NCI-H2107 treated with DMSO at 0.1 percent for 48 hours (cell line): Measurements from ENCODE around the gene MLLT1.

Source experiments
- DNase-seq: peaks from one replicate; lab custom pipeline; 2025; ENCODE audit not compliant: unreplicated experiment; lab: John Stamatoyannopoulos, UW

Gene MLLT1

GRCh38 chr19:6275170-6275744 lies 4.5 kb downstream of the MLLT1 start:
- DNase-seq: no peak

GRCh38 chr19:6274756-6275155 lies 5.0 kb downstream of the MLLT1 start:
- DNase-seq: no peak

- DNase-seq: no peak
Measured at GRCh38 chr19:6273701-6274601, 5.8 kb downstream of the MLLT1 start.

- peak; percentile 1 for DNase-seq
Measured at GRCh38 chr19:6272913-6273600, 6.7 kb downstream of the MLLT1 start.

GRCh38 chr19:6272411-6272791 lies 7.4 kb downstream of the MLLT1 start:
- DNase-seq: no peak

GRCh38 chr19:6271721-6272410 lies 7.9 kb downstream of the MLLT1 start:
- DNase-seq: no peak

GRCh38 chr19:6271251-6271650 lies 8.5 kb downstream of the MLLT1 start:
- DNase-seq: no peak

- no peak for DNase-seq
Measured at GRCh38 chr19:6270822-6271221, 9.0 kb downstream of the MLLT1 start.

- no peak for DNase-seq
Measured at GRCh38 chr19:6270076-6270745, 9.6 kb downstream of the MLLT1 start.

GRCh38 chr19:6269101-6269886 lies 10.5 kb downstream of the MLLT1 start:
- DNase-seq: no peak

GRCh38 chr19:6268382-6268771 lies 11.4 kb downstream of the MLLT1 start:
- no peak for DNase-seq

- no peak for DNase-seq
Measured at GRCh38 chr19:6267552-6268381, 12.0 kb downstream of the MLLT1 start.

GRCh38 chr19:6264803-6265202 lies 15.0 kb downstream of the MLLT1 start:
- DNase-seq: no peak

- no peak for DNase-seq
Measured at GRCh38 chr19:6263735-6264444, 15.9 kb downstream of the MLLT1 start.

- no peak for DNase-seq
Measured at GRCh38 chr19:6263306-6263705, 16.5 kb downstream of the MLLT1 start.

- no peak for DNase-seq
Measured at GRCh38 chr19:6262519-6262918, 17.3 kb downstream of the MLLT1 start.

- DNase-seq: no peak
Measured at GRCh38 chr19:6261883-6262282, 17.9 kb downstream of the MLLT1 start.

GRCh38 chr19:6260912-6261650 lies 18.7 kb downstream of the MLLT1 start:
- no peak for DNase-seq
